HG03565 (cell line): ENCODE data around the gene ADCY1.
A peak's percentile ranks its signal among the peaks of the same experiment; 100 is the strongest.

Experiments
- ATAC-seq: cut with Tn5 transposase; IDR thresholded peaks from one replicate; pipeline ENCODE4 v1.9.1; 2021; ENCODE audit warnings: mild to moderate bottlenecking, moderate library complexity; ENCODE audit not compliant: unreplicated experiment

Gene ADCY1

DNA sequence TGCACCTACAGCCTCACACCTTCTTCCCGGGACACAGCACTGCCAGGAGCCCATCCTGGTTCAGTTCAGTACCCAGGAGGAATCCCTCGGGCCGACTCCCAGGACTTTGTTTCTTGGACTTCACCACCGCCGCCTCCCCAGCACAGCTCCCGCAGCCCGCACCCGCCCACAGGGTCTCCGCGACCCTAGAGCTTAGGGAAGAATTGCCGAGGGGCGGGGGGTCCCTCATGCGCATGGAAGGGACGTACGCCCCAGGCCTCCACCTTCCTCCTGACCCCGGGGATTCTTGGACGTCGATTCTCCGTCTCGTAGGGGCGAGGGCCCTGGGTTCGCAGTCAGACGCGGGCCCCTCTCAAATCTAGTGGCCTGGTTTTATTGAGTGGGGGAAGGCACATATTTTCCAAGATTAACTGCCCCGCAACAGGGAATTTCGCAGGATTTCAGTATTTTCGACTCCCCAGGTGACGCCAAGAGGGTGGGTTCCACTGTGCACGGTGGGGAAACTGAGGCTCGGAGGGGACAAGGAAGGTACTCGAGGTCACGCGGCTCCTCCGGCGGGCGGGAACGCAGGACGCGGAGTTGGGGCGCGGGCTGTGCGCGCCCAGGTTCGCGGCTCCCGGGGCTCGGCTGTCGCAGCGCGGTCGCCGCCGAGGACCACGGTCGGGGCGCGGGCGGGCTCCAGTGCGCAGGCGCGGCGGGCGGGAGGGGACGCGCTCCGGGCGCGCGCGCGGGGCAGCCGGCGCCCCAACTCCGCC is at the start of gene ADCY1:
Gene ADCY1, plus strand, starts transcription at position 708 of the 755 bp plus-strand sequence. CDS start 176 bp downstream, outside the sequence.
- peak; percentile 23 for ATAC-seq

DNA sequence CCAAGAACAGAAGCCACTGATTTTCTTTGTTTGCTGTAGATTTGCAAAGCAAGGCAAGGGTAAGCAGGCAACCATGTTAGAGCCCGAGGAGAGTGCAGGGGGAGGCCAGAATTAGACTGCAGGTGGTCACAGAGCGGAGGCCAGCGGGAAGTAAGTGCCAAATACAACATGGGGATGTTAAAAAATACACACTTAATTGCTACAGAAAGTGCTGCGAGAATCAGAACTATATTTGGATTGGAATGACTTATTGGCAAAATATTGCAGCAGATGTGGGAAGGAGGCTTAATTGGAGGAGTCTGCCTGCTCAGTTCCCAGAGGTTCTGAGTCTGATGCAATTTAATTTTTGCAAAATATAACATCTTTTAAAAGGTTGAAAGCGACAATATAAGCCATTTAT is 49.7 kb upstream of the ADCY1 start:
- ATAC-seq: no peak

DNA sequence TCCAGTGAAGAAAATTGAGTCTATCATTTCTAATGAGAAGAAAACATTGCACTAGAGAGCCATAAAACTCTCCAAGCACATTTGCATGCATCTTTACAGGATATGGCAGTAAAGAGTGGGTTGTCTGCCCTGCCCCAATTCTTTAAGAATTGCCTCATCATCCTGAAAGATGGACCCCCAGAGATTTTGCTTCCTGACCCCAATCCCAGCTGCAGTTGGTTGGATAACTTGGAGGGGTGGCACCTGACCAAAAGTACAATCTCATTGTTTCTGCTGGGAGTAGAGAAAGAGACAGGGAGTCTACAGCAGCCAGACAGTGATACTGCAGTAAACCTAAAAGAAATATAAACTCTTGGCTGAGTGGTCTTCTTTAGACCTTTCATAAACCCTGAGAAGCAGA is 49.1 kb upstream of the ADCY1 start:
- no peak for ATAC-seq

DNA sequence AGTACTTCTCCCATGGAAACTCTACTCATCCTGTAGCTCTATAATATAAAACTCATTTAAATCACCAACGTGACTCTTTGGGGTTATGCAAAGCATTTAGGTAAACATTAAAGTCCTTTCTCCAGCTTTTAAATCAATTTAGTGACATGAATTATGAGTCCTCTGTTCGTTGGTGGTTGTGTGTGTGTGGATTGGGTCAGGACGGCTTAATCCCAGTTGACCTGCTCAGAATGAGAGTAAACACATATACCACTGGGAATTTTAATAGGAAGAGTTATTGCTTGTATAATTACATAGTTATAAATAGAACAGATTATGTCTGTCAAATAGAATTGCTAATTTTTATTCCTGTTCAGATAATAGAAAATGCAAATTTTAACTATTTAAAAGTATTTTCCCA is 30.7 kb upstream of the ADCY1 start:
- ATAC-seq: no peak

DNA sequence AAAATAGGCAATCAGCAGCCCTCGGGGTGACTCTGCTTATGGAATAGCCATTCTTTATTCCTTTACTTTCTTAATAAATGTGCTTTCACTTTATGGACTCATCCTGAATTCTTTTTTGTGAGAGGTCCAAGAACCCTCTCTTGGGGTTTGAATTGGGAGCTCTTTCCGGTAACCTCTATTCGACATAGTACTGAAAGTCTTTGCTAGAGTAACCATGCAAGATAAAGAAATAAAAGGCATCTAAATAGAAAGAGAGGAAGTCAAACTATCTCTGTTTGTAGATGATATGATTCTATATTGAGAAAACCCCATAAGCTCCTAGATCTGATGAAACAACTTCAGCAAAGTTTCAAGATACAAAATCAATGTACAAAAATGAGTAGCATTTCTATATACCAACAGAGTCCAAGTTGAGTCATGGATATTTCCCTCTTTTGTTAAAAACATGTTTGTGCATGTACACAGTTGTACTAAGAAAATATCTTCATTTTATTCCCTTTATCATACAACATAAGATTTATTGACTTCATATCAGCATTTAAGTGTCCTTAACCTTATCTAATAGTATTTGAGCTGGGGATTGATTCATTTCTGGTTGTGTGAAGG is 29.0 kb upstream of the ADCY1 start:
- ATAC-seq: peak; percentile 27

DNA sequence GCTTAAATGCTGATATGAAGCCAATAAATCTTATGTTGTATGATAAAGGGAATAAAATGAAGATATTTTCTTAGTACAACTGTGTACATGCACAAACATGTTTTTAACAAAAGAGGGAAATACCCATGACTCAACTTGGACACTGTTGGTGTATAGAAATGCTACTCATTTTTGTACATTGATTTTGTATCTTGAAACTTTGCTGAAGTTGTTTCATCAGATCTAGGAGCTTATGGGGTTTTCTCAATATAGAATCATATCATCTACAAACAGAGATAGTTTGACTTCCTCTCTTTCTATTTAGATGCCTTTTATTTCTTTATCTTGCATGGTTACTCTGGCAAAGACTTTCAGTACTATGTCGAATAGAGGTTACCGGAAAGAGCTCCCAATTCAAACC is 25.3 kb upstream of the ADCY1 start:
- ATAC-seq: peak; percentile 63

DNA sequence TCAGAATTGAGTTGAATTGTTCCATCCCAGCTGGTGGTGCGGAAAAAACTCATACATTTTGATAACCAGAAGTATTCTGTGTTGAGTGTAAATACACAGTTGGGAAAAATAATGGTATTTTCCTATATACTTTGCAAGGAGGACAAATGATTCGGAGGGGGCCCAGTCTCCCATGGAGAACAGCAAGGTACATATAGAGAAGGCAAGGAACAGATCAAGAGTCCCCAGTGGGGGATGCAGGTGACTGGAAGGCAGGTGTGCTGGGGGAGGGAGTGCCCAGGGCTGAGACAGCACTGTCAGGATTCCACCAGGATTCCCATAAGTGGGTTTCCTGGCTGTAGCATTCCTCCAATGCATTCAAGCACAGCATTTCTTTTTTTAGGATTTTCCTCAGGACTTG is 10.8 kb upstream of the ADCY1 start:
- ATAC-seq: no peak

DNA sequence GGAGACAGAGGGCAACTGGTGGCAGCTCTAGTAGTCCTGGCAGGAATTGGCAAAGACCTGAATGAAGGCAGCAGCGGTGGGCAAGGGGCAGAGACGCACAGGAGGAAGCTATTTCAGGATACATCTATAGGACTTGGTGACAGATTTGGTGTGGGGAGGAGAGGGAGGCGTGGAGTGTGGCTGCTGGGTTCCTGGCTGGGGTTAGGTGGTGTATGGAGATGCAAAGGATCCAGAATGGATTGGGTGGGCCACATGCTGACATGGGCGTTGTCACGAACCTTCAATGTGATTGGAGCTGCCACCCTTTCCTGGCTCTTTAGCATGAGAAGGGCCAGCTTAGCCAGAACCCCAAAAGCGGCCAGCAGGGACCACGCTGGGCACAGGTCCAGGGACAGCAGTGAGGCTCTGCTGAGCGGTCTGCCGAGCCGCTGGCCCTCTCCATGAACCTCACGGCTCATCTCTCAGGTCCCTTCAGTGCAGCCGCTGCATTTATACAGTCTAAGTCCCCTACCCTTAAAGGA is 10.2 kb upstream of the ADCY1 start:
- ATAC-seq: no peak

DNA sequence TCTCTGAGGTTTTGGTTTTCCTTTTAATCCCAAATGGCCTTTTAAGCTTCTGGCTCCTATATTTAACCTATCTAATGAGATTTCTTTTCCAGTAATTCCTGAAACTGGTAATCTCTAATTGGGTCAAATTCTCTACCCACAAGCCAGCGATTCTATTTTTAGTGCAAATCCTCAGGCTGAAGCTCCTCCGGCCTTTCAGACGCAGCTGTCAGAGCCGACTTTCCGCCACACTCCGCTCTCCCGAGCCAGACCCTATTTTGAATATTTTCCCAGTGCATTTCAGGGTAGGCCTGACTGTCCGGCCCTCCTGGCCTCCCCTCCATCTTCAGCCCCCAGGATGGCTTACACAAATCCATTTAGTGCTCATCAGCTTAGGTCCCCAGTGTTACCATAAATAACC is 9.7 kb upstream of the ADCY1 start:
- ATAC-seq: no peak

DNA sequence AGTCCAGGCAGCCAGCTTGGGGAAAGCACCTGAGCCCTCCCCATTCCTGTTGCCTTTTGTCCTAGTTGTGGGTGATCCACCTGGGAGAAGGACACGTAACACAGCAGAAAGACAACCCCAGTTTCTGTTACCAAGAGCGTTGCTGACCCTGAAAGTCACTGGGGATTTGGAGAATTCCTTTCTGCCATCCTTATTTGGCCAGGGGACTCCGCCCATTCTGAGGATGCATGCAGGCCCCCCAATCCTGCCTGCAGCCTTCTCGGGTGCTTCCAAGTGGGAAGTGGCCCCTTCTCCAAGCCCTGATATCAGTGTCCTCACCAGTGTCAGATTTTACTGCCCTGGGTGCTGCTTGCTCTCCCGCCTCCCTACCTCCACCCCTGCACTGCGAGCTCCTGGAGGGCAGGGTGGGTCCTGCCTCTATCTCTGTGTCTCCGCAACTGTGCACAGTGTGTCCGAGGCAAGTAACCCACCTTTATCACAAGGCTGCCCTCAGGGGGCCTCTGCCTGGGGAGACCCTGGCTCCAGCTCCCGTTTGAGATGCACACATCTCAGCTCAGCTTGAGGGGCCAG is 9.2 kb upstream of the ADCY1 start:
- no peak for ATAC-seq

DNA sequence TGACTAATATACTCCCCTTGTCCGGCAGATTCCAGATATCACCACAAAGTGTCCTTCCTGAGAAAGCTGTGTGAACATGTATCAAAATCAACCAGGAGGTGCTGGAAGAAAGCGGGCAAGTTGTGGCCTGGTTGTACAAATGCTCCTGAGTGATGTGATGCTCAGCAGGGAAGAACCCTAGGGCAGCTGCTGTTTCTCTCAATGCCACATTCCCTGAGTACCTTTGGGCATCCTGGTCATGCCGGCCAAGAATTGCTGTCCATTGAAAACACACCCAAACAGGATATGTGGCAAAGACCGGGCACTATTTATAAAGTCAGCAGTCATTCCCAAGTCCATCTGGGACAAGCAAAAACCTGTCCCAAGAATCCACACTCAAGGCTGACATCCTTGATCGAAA is 7.8 kb upstream of the ADCY1 start:
- no peak for ATAC-seq

DNA sequence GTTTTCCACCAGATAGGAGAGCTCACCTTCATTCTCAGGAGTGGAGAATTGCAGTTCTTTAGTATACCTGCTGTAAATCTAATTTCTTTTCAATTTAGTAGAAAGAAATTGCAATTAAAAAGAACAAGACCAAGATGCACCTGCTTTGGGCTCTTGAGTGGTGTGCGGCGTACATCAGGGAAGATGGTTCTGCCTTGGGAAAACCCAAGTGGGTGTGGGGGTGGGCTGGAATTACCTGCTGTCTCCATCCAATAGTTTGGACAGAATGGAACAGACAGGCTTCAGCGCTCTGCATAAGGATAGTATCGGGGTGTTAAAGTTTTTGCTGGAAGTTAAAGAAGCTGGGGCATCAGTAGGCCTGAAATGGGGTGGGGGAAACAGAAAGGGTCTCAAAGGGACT is 7.2 kb upstream of the ADCY1 start:
- ATAC-seq: no peak

DNA sequence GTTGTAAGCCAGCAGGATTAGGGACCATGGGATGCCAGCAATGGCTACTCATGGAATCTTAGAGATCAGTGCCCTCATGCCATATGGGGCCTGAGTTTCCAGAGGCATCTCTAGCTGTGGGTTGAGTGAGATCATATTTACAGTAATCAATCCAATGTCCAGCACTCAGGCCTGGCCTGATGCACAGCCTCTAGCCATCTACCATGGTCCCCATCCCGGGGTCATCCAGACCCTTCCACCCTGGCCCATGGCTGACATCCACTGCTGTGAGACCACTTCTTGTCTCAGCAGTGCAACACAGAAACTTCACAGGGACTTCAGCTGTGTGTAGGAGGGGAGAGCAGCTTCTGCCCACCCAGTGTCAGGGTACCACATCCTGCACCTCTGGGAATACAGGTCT is 6.5 kb upstream of the ADCY1 start:
- no peak for ATAC-seq

DNA sequence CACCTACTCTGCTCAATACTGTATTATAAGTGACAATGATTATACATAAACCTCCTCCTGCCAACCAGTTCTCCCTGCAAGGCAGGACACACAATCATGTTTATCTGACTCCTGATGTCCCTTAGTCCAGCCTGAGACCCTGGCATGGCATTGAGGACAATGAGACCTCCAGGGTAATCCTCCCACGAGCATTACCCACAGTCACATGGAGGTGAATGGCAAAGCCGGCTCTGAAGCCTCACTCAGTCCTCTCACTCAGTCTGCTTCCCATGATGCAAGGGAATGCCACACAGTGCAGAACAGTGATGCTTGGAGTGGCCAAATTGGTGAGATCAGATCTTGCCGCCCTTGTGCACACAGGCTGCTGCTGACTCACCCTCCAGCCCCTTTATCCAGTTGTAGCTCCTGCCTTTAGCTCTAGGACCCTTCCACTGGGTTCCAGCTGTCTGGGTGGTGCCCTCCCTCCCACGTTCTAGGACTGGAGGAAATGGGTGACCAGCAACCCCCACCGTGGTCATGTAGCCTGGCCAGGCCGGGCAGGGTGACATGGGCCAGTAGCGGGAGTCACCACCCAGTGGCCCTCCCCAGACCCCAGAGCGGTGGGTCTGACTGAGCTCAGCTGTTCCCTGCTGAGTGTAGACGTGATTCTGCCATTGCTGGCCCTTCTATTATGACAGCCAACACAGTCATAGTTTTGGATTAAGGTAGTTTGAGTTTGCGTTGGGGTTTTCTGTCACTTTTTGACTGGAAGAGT is 5.5 kb upstream of the ADCY1 start:
- no peak for ATAC-seq

DNA sequence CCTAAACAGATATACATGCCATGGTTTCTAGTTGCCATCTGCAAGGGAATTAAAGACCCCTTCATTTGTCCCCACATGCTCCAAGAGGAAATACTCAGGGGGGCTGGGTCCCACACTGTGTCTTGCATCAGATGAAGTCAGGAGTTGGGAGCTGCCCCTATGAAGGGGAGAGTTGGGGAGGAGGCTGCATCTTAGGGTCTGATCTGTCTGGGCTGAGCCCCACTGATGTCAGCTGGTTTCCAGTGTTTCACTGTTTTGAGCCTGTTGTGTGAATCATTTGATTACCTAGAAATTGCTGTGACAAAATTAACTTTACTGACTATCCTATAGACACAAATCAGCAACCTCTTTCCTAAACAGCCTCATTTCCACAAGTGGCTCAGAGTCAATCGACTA is 4.9 kb upstream of the ADCY1 start:
- no peak for ATAC-seq

DNA sequence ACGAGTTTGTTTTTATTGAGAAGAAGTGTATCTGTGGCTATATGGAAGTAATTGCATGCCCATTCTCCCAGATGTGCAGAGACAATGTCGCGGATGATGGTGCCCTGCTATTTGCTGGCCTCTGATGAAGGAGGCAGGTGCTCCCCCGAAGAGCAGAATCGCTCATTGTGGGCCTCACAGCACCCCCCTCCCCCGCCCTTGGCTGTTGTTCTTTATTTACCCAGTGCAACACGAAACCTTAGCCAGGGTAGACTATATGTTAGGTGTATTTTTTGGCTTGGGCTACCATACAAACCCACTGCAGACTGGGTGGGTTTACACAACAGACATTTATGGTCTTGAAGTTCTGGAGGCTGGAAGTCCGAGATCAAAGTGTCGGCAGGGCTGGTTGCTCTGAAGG is 3.4 kb upstream of the ADCY1 start:
- no peak for ATAC-seq

DNA sequence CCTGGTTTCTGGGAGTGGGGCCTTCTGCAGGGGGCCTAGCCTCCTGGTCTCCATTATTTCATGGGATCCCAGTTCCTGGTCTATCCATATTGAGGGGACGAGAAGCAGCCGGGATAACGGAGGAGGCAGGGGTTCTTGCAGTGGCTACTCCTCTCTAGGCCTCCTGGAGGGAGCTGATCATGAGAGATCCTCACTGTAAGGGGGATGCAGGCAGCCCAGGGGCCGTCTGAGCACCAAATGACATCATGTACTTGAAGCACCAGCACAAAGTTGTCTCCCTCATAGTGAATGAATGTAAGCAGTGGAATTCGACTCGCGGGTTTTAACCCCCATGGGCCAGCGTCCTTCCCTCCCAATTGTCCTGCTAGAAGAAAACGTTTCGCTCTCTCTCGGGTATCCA is 964 bp upstream of the ADCY1 start:
- ATAC-seq: no peak

DNA sequence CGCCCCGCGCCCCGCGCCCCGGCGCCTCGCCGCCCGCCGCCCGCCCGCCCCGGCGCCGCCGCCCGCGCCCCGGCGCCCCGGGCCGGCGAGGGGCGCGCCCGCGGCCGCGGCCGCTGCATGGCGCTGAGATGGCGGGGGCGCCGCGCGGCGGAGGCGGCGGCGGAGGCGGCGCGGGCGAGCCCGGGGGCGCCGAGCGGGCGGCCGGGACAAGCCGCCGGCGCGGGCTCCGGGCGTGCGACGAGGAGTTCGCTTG is 174 bp downstream of the ADCY1 start:
- ATAC-seq: no peak

DNA sequence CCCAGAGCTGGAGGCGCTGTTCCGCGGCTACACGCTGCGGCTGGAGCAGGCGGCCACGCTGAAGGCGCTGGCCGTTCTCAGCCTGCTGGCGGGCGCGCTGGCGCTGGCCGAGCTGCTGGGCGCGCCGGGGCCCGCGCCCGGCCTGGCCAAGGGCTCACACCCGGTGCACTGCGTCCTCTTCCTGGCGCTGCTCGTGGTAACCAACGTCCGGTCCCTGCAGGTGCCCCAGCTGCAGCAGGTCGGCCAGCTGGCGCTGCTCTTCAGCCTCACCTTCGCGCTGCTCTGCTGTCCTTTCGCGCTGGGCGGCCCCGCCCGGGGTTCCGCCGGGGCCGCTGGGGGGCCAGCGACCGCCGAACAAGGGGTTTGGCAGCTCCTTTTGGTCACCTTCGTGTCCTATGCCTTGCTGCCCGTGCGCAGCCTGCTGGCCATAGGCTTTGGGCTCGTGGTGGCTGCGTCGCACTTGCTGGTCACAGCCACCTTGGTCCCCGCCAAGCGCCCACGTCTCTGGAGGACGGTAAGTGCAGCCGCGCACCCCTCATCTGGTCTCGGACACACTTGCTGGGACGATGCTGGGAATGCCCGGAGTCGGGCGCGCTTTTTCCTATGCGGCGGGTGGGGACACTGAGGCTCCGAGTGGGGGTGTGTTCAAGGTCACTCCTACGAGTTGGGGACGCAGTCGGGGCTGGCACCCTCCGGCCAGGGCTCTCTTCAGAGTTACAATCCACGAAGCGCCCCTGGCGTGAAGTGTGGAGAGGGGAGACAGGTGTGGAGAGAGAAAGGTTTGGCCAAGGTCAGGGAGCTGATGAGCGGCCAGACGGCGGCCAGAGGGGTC is 717 bp downstream of the ADCY1 start:
- ATAC-seq: peak; percentile 27

DNA sequence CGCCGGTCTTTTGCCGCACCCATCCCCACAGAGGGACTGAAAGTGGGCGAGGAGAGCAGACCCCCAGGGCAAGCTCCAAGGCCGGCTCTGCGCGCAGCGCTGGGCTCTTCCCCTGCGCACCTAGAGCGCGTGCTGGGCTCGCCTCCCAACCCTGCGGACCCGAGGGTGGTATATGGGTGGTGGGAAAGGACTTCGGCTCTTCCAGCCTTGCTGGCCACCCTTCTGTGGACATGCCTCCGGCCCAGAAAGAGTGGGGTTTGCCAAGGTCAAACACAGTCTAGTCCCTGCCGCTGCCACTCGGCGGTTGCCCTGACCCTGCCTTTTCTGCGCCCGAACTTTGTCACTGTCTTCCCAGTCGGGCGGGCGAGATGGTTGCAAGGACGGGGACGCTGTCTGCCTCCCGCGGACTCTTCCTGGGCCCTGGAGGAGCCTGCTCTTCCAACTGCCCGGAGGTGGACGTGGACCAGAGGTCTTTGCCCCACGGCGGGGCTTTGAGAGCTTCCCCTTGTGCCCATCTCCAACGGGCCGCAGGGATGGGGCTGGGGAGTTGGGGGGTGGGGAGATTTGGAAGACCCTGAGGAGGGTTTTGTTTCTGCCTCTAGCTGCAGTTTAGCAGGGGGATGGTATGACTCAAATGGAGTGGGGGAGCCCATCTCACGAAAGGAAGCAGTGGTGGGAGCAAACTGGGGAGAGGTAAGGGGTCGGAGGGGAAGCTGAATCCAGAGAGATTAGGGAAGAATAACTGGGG is 1.5 kb downstream of the ADCY1 start:
- no peak for ATAC-seq
